GM12878 (cell line): ENCODE results near the gene CETP. TPM values are rescaled to one million over a fixed set of nuclear protein-coding genes. Genes with fewer than 3 reads are reported as not detected.

Experiments used
- ATAC-seq: fragments of 200-7000 bp; cut with Tn5 transposase; 3 replicates; pipeline ENCODE4 v1.9.1; 2020; ENCODE audit warnings: mild to moderate bottlenecking, moderate library complexity
- BruUV-seq: library from RNA; stranded (reverse); fragments of 400-500 nt; replicated peaks from 2 replicates; lab custom pipeline; 2021; lab: Mats Ljungman, UMichigan
- CTCF ChIA-PET: fragments of 300-600 bp; sonication (Branson Sonifier 250); formaldehyde crosslinking; extraction: SDS; loops from one replicate; lab custom pipeline; 2021; ENCODE audit warnings: inconsistent platforms; lab: Yijun Ruan, JAX
- POLR2A ChIA-PET: fragments of 350-600 bp; formaldehyde crosslinking; extraction: SDS; loops from one replicate; lab custom pipeline; 2021; ENCODE audit warnings: inconsistent platforms; lab: Charles Lee
- RAD21 ChIA-PET: fragments of 300-600 bp; sonication (Branson Sonifier 250); formaldehyde crosslinking; loops from one replicate; lab custom pipeline; 2023; ENCODE audit warnings: antibody characterized with exemption; ENCODE audit not compliant: unreplicated experiment; lab: Charles Lee
- SMC1A ChIA-PET: fragments of 300-600 bp; sonication (Branson Sonifier 250); formaldehyde crosslinking; loops from one replicate; lab custom pipeline; 2023; ENCODE audit not compliant: unreplicated experiment, uncharacterized antibody; lab: Charles Lee
- DNase-seq: peaks from one replicate; pipeline ENCODE4 v3.0.0-alpha.2; 2011; ENCODE audit warnings: low read depth, low spot score
- FAIRE-seq: peaks from 3 replicates; lab custom pipeline; 2011; peaks lifted over from hg19 to GRCh38; lab: Jason Lieb, UNC
- H2AFZ ChIP-seq: 2 replicates; pipeline ENCODE4 v1.6.0; 2011; ENCODE audit warnings: low read depth, low read length, control low read depth; ENCODE audit not compliant: control insufficient read depth
- H3K27ac ChIP-seq: 2 replicates; pipeline ENCODE4 v1.5.1; 2011; ENCODE audit warnings: control low read depth; ENCODE audit not compliant: control insufficient read depth, insufficient read depth
- H3K27me3 ChIP-seq, 2 experiments: replicated peaks in 1 of 2; 2 replicates each; pipeline versions ENCODE4 v1.6.0 to v1.6.1; 2011; ENCODE audit warnings: low read length in 1 of 2; ENCODE audit not compliant: control insufficient read depth in 2 of 2, insufficient read depth in 2 of 2
- H3K36me3 ChIP-seq, 2 experiments: 2 replicates each; pipeline ENCODE4 v1.5.1; 2011; ENCODE audit warnings: low read length in 1 of 2; ENCODE audit not compliant: control insufficient read depth in 2 of 2, insufficient read depth in 2 of 2
- H3K4me1 ChIP-seq: 2 replicates; pipeline ENCODE4 v1.6.1; 2011; ENCODE audit warnings: mild to moderate bottlenecking, low read length, moderate library complexity, mixed read lengths; ENCODE audit not compliant: control insufficient read depth, insufficient read depth
- H3K4me2 ChIP-seq: 2 replicates; pipeline ENCODE4 v1.6.0; 2011; ENCODE audit warnings: control low read depth; ENCODE audit not compliant: control insufficient read depth, insufficient read depth
- H3K4me3 ChIP-seq: fragments of 200-600 bp; sonication (generic); 2 replicates; pipeline ENCODE4 v1.5.1; 2016
- H3K79me2 ChIP-seq: 2 replicates; pipeline ENCODE4 v1.6.0; 2011; ENCODE audit warnings: low read length; ENCODE audit not compliant: control insufficient read depth, insufficient read depth
- H3K9ac ChIP-seq: 2 replicates; pipeline ENCODE4 v1.8.0; 2011; ENCODE audit warnings: low read length, control low read depth, mixed read lengths; ENCODE audit not compliant: control insufficient read depth, insufficient read depth
- H3K9me3 ChIP-seq: replicated peaks from 3 replicates; pipeline ENCODE4 v1.5.1; 2011; ENCODE audit warnings: mild to moderate bottlenecking, low read length; ENCODE audit not compliant: control insufficient read depth, insufficient read depth
- H4K20me1 ChIP-seq: 2 replicates; pipeline ENCODE4 v1.6.0; 2011; ENCODE audit not compliant: control insufficient read depth, insufficient read depth
- DPF2 ChIP-seq: fragments of 450-650 bp; IDR thresholded peaks from 2 replicates; pipeline ENCODE4 v1.6.1; 2017; ENCODE audit warnings: mild to moderate bottlenecking
- HDAC6 ChIP-seq: fragments of 200-600 bp; sonication (generic); IDR thresholded peaks from one replicate; pipeline ENCODE4 v1.8.0; 2017; ENCODE audit warnings: antibody characterized with exemption; ENCODE audit not compliant: unreplicated experiment
- LARP7 ChIP-seq: fragments of 450-650 bp; IDR thresholded peaks from 2 replicates; pipeline ENCODE4 v1.6.1; 2017; ENCODE audit warnings: mild to moderate bottlenecking
- SMARCA5 ChIP-seq: fragments of 450-650 bp; IDR thresholded peaks from 2 replicates; pipeline ENCODE4 v1.6.1; 2017; ENCODE audit warnings: mild to moderate bottlenecking
- STAT3 ChIP-seq: IDR thresholded peaks from 2 replicates; pipeline ENCODE4 v1.6.1; 2011; ENCODE audit warnings: low read depth, low read length, improper control_type of control experiment
- WGBS: methylation state at CpG from one replicate; pipeline ENCODE4 v1.1.6; 2016; ENCODE audit warnings: low lambda C conversion rate; ENCODE audit not compliant: insufficient replicate concordance, insufficient coverage; ENCODE audit errors: missing lambda C conversion rate; 5-methylcytosine and 5-hydroxymethylcytosine counted together
- in situ Hi-C: fragments of 300-500 bp; cut with MboI; formaldehyde crosslinking; loops from 9 replicates; pipeline ENCODE4 v1.14.3; 2018; ENCODE audit warnings: mixed read lengths
- intact Hi-C: fragments of 100-400 bp; cut with micrococcal nuclease; formaldehyde crosslinking; loops from one replicate; pipeline ENCODE4 v1.14.2; 2022; ENCODE audit not compliant: unreplicated experiment
- polyA plus RNA-seq, 11 experiments: library from polyadenylated mRNA; depleted of rRNA in 4 of 11; unstranded in 6 of 11; stranded (reverse) in 5 of 11; fragments of >200 nt; fragmentation: Nextera tagmentation in 4 of 11; fragmentation: Illumina TruSeq in 1 of 11; extraction: Ambion mirVana in 4 of 11; extraction: Trizol in 1 of 11; gene quantifications; 1 replicate in 1 of 11; 2 replicates in 10 of 11; pipeline versions ENCODE4 v1.2.1 to v1.2.3, GENCODE V29; 2011 to 2016; ENCODE audit warnings: inconsistent platforms in 2 of 11, missing spikeins in 2 of 11, low read depth in 1 of 11
- total RNA-seq, 4 experiments: library from RNA; depleted of rRNA in 3 of 4; stranded (reverse); fragments of >200 nt in 3 of 4; fragmentation: Illumina TruSeq in 1 of 4; extraction: Trizol in 1 of 4; gene quantifications; 2 replicates each; pipeline versions ENCODE4 v1.2.1 to v1.2.3, GENCODE V29; 2013 to 2021
- TF ChIP-seq, protein P1 (sequence below): fragments of 450-650 bp; formaldehyde crosslinking; IDR thresholded peaks from 2 replicates; pipeline ENCODE4 v1.5.0; 2022; ENCODE audit warnings: mild to moderate bottlenecking, missing genetic modification characterization

The CETP gene
- total and polyA plus RNA-seq, 10 of the 15 experiments (the other 5 are each of a cell fraction or from before 2014, with no cell fraction given), result 1.2 to 6.4 (median 2.1) TPM

DNA sequence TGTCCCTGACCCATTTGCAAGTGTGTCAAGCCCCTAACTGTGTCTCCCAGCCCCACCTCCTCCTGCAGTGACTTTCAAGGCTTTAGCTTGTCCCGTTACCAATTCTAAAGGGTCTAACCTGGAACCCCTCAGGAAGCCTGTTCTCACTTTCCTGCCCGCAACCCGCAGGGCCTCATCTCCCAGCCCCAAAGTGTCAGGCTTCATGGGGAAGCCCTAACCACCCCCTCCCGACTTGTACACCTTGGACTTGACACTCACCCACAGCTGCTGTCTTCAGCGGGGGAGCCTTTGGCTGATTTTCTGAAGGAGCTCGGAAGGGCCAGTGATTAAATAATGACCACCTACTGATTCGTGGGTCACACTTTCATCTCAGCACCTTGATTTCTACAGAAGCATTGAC, 60.7 kb downstream of the CETP start:
- ATAC-seq (no peak), FAIRE-seq (no peak), DNase-seq (no peak)
- H2AFZ ChIP-seq, result no peak overlapping the region
- POLR2A ChIA-PET, result interaction anchor here (1.5 to 1.9 kb wide), 2 partner anchors 12 to 17 kb away, joined by 5 to 8 read pairs; no protein-coding TSS in a partner anchor
- SMC1A ChIA-PET, result interaction anchor here (0.8 to 3.0 kb wide), 7 partner anchors 9 to 153 kb away, joined by 3 to 14 read pairs (median 4); no protein-coding TSS in a partner anchor
- TF ChIP-seq STAT3 (no peak), SMARCA5 (no peak), LARP7 (no peak), DPF2 (no peak), HDAC6 (no peak)
- TF ChIP-seq, protein P1, sequence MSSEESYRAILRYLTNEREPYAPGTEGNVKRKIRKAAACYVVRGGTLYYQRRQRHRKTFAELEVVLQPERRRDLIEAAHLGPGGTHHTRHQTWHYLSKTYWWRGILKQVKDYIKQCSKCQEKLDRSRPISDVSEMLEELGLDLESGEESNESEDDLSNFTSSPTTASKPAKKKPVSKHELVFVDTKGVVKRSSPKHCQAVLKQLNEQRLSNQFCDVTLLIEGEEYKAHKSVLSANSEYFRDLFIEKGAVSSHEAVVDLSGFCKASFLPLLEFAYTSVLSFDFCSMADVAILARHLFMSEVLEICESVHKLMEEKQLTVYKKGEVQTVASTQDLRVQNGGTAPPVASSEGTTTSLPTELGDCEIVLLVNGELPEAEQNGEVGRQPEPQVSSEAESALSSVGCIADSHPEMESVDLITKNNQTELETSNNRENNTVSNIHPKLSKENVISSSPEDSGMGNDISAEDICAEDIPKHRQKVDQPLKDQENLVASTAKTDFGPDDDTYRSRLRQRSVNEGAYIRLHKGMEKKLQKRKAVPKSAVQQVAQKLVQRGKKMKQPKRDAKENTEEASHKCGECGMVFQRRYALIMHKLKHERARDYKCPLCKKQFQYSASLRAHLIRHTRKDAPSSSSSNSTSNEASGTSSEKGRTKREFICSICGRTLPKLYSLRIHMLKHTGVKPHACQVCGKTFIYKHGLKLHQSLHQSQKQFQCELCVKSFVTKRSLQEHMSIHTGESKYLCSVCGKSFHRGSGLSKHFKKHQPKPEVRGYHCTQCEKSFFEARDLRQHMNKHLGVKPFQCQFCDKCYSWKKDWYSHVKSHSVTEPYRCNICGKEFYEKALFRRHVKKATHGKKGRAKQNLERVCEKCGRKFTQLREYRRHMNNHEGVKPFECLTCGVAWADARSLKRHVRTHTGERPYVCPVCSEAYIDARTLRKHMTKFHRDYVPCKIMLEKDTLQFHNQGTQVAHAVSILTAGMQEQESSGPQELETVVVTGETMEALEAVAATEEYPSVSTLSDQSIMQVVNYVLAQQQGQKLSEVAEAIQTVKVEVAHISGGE (CRISPR knock-in tag), result no peak
- WGBS, result 89% methylated on average over 7 of the region's 7 CpGs
- H3K27ac ChIP-seq, result no peak overlapping the region
- H3K4me2 ChIP-seq, result no peak overlapping the region
- no peaks in the 10 kb centered on the region for H3K9me3 ChIP-seq
- H3K36me3 ChIP-seq, result peaks cover 19 to 33% of the 10 kb centered on the region in 2 experiments
- no peaks in the 10 kb centered on the region for H3K79me2 ChIP-seq
- H3K4me1 ChIP-seq, result no peaks in the 10 kb centered on the region; the same call in 1 of the 2 replicates
- no TSS peak for BruUV-seq
- no peak overlapping the region for H3K4me3 ChIP-seq
- CTCF ChIA-PET, result interaction anchor here (0.7 to 2.4 kb wide), 8 partner anchors 10 to 68 kb away, joined by 3 to 10 read pairs (median 4); no protein-coding TSS in a partner anchor
- no peak overlapping the region for H3K9ac ChIP-seq
- intact Hi-C loops, result no loop called here
- in situ Hi-C loops, result no loop called here
- no peaks in the 10 kb centered on the region for H4K20me1 ChIP-seq
- no peaks in the 10 kb centered on the region for H3K27me3 ChIP-seq
- RAD21 ChIA-PET, result interaction anchor here (1.3 to 4.5 kb wide), 6 partner anchors 12 to 85 kb away, joined by 3 to 21 read pairs (median 4); no protein-coding TSS in a partner anchor
